BJ (cell line): ENCODE data around the gene NOTO. TPM values are rescaled to one million over a fixed set of nuclear protein-coding genes. Genes with fewer than 3 reads are reported as not detected.

Experiments used
- CTCF ChIA-PET: fragments of 350-600 bp; formaldehyde crosslinking; extraction: SDS; loops from one replicate; lab custom pipeline; 2021; ENCODE audit warnings: antibody characterized with exemption, inconsistent platforms; lab: Yijun Ruan, JAX
- POLR2A ChIA-PET: fragments of 300-600 bp; sonication (Branson Sonifier 250); formaldehyde crosslinking; extraction: SDS; loops from one replicate; lab custom pipeline; 2021; ENCODE audit warnings: antibody characterized with exemption; lab: Charles Lee
- DNase-seq: peaks from one replicate; pipeline ENCODE4 v3.0.0-alpha.2; 2011; ENCODE audit warnings: low read depth
- H3K27me3 ChIP-seq: 2 replicates; pipeline ENCODE4 v1.6.0; 2011; ENCODE audit warnings: low read length; ENCODE audit not compliant: control insufficient read depth, insufficient read depth
- H3K36me3 ChIP-seq: 2 replicates; pipeline ENCODE4 v1.5.1; 2011; ENCODE audit warnings: low read length; ENCODE audit not compliant: control insufficient read depth, insufficient read depth
- H3K4me3 ChIP-seq: 2 replicates; pipeline ENCODE4 v1.5.1; 2011; ENCODE audit warnings: low read depth, mild to moderate bottlenecking, control low read depth, low read length
- CTCF ChIP-seq: IDR thresholded peaks from 2 replicates; pipeline ENCODE4 v1.5.1; 2011; ENCODE audit warnings: low read depth, mild to moderate bottlenecking, control low read depth, inconsistent platforms, low read length, moderate library complexity; ENCODE audit not compliant: insufficient read depth
- polyA plus RNA-seq: library from polyadenylated mRNA; depleted of rRNA; stranded (reverse); fragments of >200 nt; gene quantifications from 2 replicates; pipeline ENCODE4 v1.2.3, GENCODE V29; 2011; rRNA removed

NOTO gene
- polyA plus RNA-seq, 1 experiment, result not detected

- DNase-seq, result no peak
- POLR2A ChIA-PET, result no interaction called here
- H3K27me3 ChIP-seq, result no peaks in the 10 kb centered on the region
- no peak overlapping the region for H3K4me3 ChIP-seq
- CTCF ChIA-PET, result interaction anchor here (0.6 to 2.9 kb wide), 8 partner anchors 8 to 84 kb away, joined by 3 to 10 read pairs (median 4); no protein-coding TSS in a partner anchor
- TF ChIP-seq CTCF, result peak; percentile 63
- 0 out of 2 replicates have a peak, but pooled peaks cover 1% of the 10 kb centered on the region for H3K36me3 ChIP-seq
Measured at GRCh38 chr2:73260338-73260984, 58.1 kb downstream of the NOTO start.

Other genes starting within 250 kb of the NOTO start
- gene SFXN5, start 130.9 kb upstream of the NOTO start, polyA plus RNA-seq, result 10.8 and 11.5 TPM in 2 replicates
- 42.5 and 52.0 TPM in 2 replicates for gene RAB11FIP5, start 89.6 kb upstream of the NOTO start, polyA plus RNA-seq
- gene SMYD5, start 11.7 kb downstream of the NOTO start, polyA plus RNA-seq, result 12.2 and 19.5 TPM in 2 replicates
- 19.4 and 19.7 TPM in 2 replicates for gene PRADC1, start 30.7 kb downstream of the NOTO start, polyA plus RNA-seq
- gene CCT7, start 31.7 kb downstream of the NOTO start, polyA plus RNA-seq, result 254 and 285 TPM in 2 replicates
- gene FBXO41, start 81.9 kb downstream of the NOTO start, polyA plus RNA-seq, result 1.9 and 2.4 TPM in 2 replicates
- gene EGR4, start 91.0 kb downstream of the NOTO start, polyA plus RNA-seq, result not detected in 2 replicates
- 10.3 and 10.7 TPM in 2 replicates for gene ALMS1, start 183.3 kb downstream of the NOTO start, polyA plus RNA-seq